ENCODE results near the gene UBE2L5. TPM values are rescaled to one million over a fixed set of nuclear protein-coding genes. Genes with fewer than 3 reads are reported as not detected.

The UBE2L5 gene
- 0.13 TPM in 1 of 3 replicates, not detected in the others for total RNA-seq (2021)
- Bru-seq, nascent RNA = percentile 26 among the genes with signal in this experiment
- long read RNA-seq, experiment 1 = 0 reads
- long read RNA-seq, experiment 2 = 0 reads
- long read RNA-seq, experiment 3 = 0 reads

- Mint-ChIP-seq H3K36me3 (no peaks in the 10 kb centered on the region), H3K27me3 (ENCODE audit: low read depth) (peaks cover 18% of the 10 kb centered on the region), H3K4me3 (peak within 1 kb of the TSS; percentile 82), H3K9me3 (no peaks in the 10 kb centered on the region), H3K4me1 (peaks cover 16% of the 10 kb centered on the region), H3K27ac (peak within 1 kb of the TSS; percentile 91)
- POLR2A ChIA-PET = interaction anchor here (1.1 to 1.3 kb wide), 7 partner anchors 15 to 290 kb away, joined by 3 to 13 read pairs (median 5); partner anchors contain the start of gene HMGB1
- peak; percentile 89 for ATAC-seq
- CTCF ChIA-PET = interaction anchor here (0.6 to 1.7 kb wide), 8 partner anchors 14 to 1559 kb away, joined by 3 to 6 read pairs (median 4); no protein-coding TSS in a partner anchor
- TF ChIP-seq HMGA2 (CRISPR knock-in tag; IDR thresholded peaks at IDR 0.05) = no peak
- 0 out of 2 replicates have a peak, but pooled peaks have one; percentile 29 for TF ChIP-seq FOXK1 (CRISPR knock-in tag; IDR thresholded peaks at IDR 0.05)
- peak; percentile 28; the same call in 1 of the 2 replicates for TF ChIP-seq ZNF263 (CRISPR knock-in tag; IDR thresholded peaks at IDR 0.05; ENCODE audit: low read depth)
- DNase-seq (ENCODE audit: low spot score) = no peak
These were observed at the start of gene UBE2L5 for GRCh38 chr13:30422054-30422839. UBE2L5 (plus strand) TSS chr13:30422493; CDS start chr13:30427991, 5,498 bp downstream.

- POLR2A ChIA-PET = no interaction called here
- no peak overlapping the region for H3K27ac Mint-ChIP-seq
- H3K36me3 Mint-ChIP-seq = no peaks in the 10 kb centered on the region
- no peaks in the 10 kb centered on the region; the same call in 1 of the 2 replicates for H3K27me3 Mint-ChIP-seq (ENCODE audit: low read depth)
- CTCF ChIA-PET = no interaction called here
- ATAC-seq = no peak
- TF ChIP-seq RORB (CRISPR knock-in tag; IDR thresholded peaks at IDR 0.05) = no peak
- TF ChIP-seq CDX4 (CRISPR knock-in tag; IDR thresholded peaks at IDR 0.05; ENCODE audit: borderline replicate concordance) = no peak
- no peak for TF ChIP-seq ZNF512 (CRISPR knock-in tag; IDR thresholded peaks at IDR 0.05; ENCODE audit: borderline replicate concordance)
- no peak for TF ChIP-seq NFE2L1 (CRISPR knock-in tag; IDR thresholded peaks at IDR 0.05)
- TF ChIP-seq CREM (CRISPR knock-in tag; IDR thresholded peaks at IDR 0.05) = no peak
- TF ChIP-seq SP1 (CRISPR knock-in tag; conservative IDR thresholded peaks at IDR 0.05) = no peak
- no peak for TF ChIP-seq TEAD4 (CRISPR knock-in tag; IDR thresholded peaks at IDR 0.05)
- H3K4me1 Mint-ChIP-seq = peaks cover 19% of the 10 kb centered on the region
- H3K9me3 Mint-ChIP-seq = no peaks in the 10 kb centered on the region
- H3K4me3 Mint-ChIP-seq = no peak overlapping the region
- DNase-seq (ENCODE audit: low spot score) = no peak
These were observed 48.6 kb upstream of the UBE2L5 start for GRCh38 chr13:30373727-30374126.

GRCh38 chr13:30375265-30375835 is 46.9 kb upstream of the UBE2L5 start:
- H3K4me3 Mint-ChIP-seq = no peak overlapping the region
- no peak for ATAC-seq

More at GRCh38 chr13:30375265-30375835, 46.9 kb upstream of the UBE2L5 start:
- Mint-ChIP-seq H3K27me3 (ENCODE audit: low read depth) (no peaks in the 10 kb centered on the region), H3K27ac (no peak overlapping the region), H3K9me3 (no peaks in the 10 kb centered on the region), H3K36me3 (no peaks in the 10 kb centered on the region), H3K4me1 (peaks cover 20% of the 10 kb centered on the region)
- no peak for TF ChIP-seq AR (CRISPR knock-in tag; IDR thresholded peaks at IDR 0.05)
- no peak for TF ChIP-seq NR1H2 (CRISPR knock-in tag; IDR thresholded peaks at IDR 0.05)
- TF ChIP-seq GABPB1 (CRISPR knock-in tag; IDR thresholded peaks at IDR 0.05) = no peak
- TF ChIP-seq EMX1 (CRISPR knock-in tag; IDR thresholded peaks at IDR 0.05) = no peak
- TF ChIP-seq MXD4 (CRISPR knock-in tag; IDR thresholded peaks at IDR 0.05; ENCODE audit: borderline replicate concordance) = no peak
- no peak for TF ChIP-seq IRF2 (CRISPR knock-in tag; IDR thresholded peaks at IDR 0.05; ENCODE audit: borderline replicate concordance, low read depth)
- POLR2A ChIA-PET = no interaction called here
- CTCF ChIA-PET = no interaction called here
- DNase-seq (ENCODE audit: low spot score) = no peak

Measured in WTC11 (cell line).